Sciatic nerve (tissue), 1 donor: ENCODE measurements around the gene COX18. TPM values are rescaled to one million over a fixed set of nuclear protein-coding genes. Genes with fewer than 3 reads are reported as not detected.

ENCODE experiments used
- total RNA-seq: library from RNA; stranded (reverse); fragmentation: NEBNext Ultra II Directional; extraction: Animal tissue kit (Norgen Biotek cat#: 25700); gene quantifications from one replicate; pipeline ENCODE4 v1.2.1, GENCODE V29; 2021
- donor health status: DM: no; HTN: no; CAD: no.

Gene COX18
- total RNA-seq, 1 donor from 2014 or later: 12.5 TPM

Other genes starting within 250 kb of the COX18 start
- gene ANKRD17, start 189.1 kb upstream of the COX18 start, total RNA-seq: 84.8 TPM